HepG2 (cell line): ENCODE data around the gene HTR3C. TPM values are rescaled to one million over a fixed set of nuclear protein-coding genes. Genes with fewer than 3 reads are reported as not detected.

Experiments
- ATAC-seq: fragments of 200-7000 bp; cut with Tn5 transposase; 3 replicates; pipeline ENCODE4 v1.9.1; 2020; ENCODE audit warnings: mild to moderate bottlenecking, moderate library complexity
- BruUV-seq: library from RNA; stranded (reverse); fragments of 400-500 nt; replicated peaks from 2 replicates; lab custom pipeline; 2021; lab: Mats Ljungman, UMichigan
- CTCF ChIA-PET: fragments of 300-600 bp; formaldehyde crosslinking; extraction: SDS; loops from one replicate; lab custom pipeline; 2021; ENCODE audit warnings: low total read pairs, inconsistent platforms, low intra/inter-chr PET ratio; lab: Yijun Ruan, JAX
- POLR2A ChIA-PET: fragments of 350-600 bp; sonication (Branson Sonifier 250); formaldehyde crosslinking; loops from one replicate; lab custom pipeline; 2020; ENCODE audit warnings: antibody characterized with exemption, inconsistent platforms; lab: Yijun Ruan, JAX
- DNase-seq: peaks from one replicate; pipeline ENCODE4 v3.0.0-alpha.2; 2015; ENCODE audit warnings: low spot score
- FAIRE-seq: peaks from 3 replicates; lab custom pipeline; 2011; peaks lifted over from hg19 to GRCh38; lab: Jason Lieb, UNC
- H2AFZ ChIP-seq: one replicate; pipeline ENCODE4 v1.6.1; 2011; ENCODE audit warnings: low read length, inconsistent platforms
- H3K27ac ChIP-seq: fragments of 300-600 bp; 3 replicates; pipeline ENCODE4 v1.8.0; 2011; ENCODE audit warnings: mixed run types, mild to moderate bottlenecking, mixed read lengths, low read length, inconsistent platforms; ENCODE audit not compliant: insufficient read depth; ENCODE audit errors: extremely low read length
- H3K27me3 ChIP-seq, 2 experiments: fragments of 200-600 bp in 1 of 2; 2 replicates in 1 of 2; 3 replicates in 1 of 2; pipeline versions ENCODE4 v1.6.0 to v1.8.0; 2011; ENCODE audit warnings: low read length in 2 of 2, mild to moderate bottlenecking in 2 of 2, moderate library complexity in 2 of 2, inconsistent platforms in 1 of 2; ENCODE audit not compliant: insufficient read depth in 2 of 2, control insufficient read depth in 1 of 2
- H3K36me3 ChIP-seq, 2 experiments: fragments of 200-600 bp in 1 of 2; replicated peaks in 1 of 2; 2 replicates in 1 of 2; 3 replicates in 1 of 2; pipeline versions ENCODE4 v1.5.1 to v1.8.0; 2011; ENCODE audit warnings: low read length in 2 of 2, inconsistent platforms in 1 of 2; ENCODE audit not compliant: insufficient read depth in 2 of 2, control insufficient read depth in 1 of 2
- H3K4me1 ChIP-seq: 2 replicates; pipeline ENCODE4 v1.5.1; 2012; ENCODE audit warnings: low read length, inconsistent platforms; ENCODE audit not compliant: insufficient read depth
- H3K4me2 ChIP-seq: 2 replicates; pipeline ENCODE4 v1.6.0; 2011; ENCODE audit warnings: low read depth, low read length, inconsistent platforms
- H3K4me3 ChIP-seq, 3 experiments: fragments of 200-600 bp in 1 of 3; sonication (generic), shearing (Covaris generic) in 1 of 3; replicated peaks in 1 of 3; 2 replicates each; pipeline ENCODE4 v1.5.1; 2011 to 2016; ENCODE audit warnings: low read length in 3 of 3, inconsistent platforms in 2 of 3, low read depth in 2 of 3, mild to moderate bottlenecking in 2 of 3, control low read depth in 1 of 3, mixed read lengths in 1 of 3; ENCODE audit not compliant: insufficient read depth in 1 of 3
- H3K79me2 ChIP-seq: one replicate; pipeline ENCODE4 v1.6.1; 2011; ENCODE audit warnings: low read length, inconsistent platforms; ENCODE audit not compliant: insufficient read depth
- H3K9ac ChIP-seq: 2 replicates; pipeline ENCODE4 v1.6.0; 2011; ENCODE audit warnings: mild to moderate bottlenecking, low read depth, low read length, inconsistent platforms; ENCODE audit not compliant: insufficient read depth
- H3K9me3 ChIP-seq: 2 replicates; pipeline ENCODE4 v1.5.1; 2012; ENCODE audit warnings: mild to moderate bottlenecking, low read length
- H4K20me1 ChIP-seq: 2 replicates; pipeline ENCODE4 v1.6.0; 2011; ENCODE audit warnings: inconsistent platforms, mild to moderate bottlenecking, low read length, moderate library complexity; ENCODE audit not compliant: insufficient read depth
- ATAD3A ChIP-seq: sonication (generic); formaldehyde crosslinking; IDR thresholded peaks from 2 replicates; pipeline ENCODE4 v1.4.0; 2020; ENCODE audit warnings: missing genetic modification reagents
- CEBPB ChIP-seq: IDR thresholded peaks from 2 replicates; pipeline ENCODE4 v1.6.1; 2011; ENCODE audit warnings: low read depth, low read length, improper control_type of control experiment, borderline replicate concordance
- ELF3 ChIP-seq: IDR thresholded peaks from 2 replicates; pipeline ENCODE4 v1.6.1; 2016; ENCODE audit warnings: missing genetic modification reagents, missing compliant biosample characterization
- FOSL1 ChIP-seq: sonication (generic); formaldehyde crosslinking; IDR thresholded peaks from 2 replicates; pipeline ENCODE4 v1.9.0; 2021; ENCODE audit warnings: missing genetic modification reagents, borderline replicate concordance
- HDAC6 ChIP-seq: fragments of 200-600 bp; sonication (generic); IDR thresholded peaks from 2 replicates; pipeline ENCODE4 v1.7.0; 2017; ENCODE audit warnings: mild to moderate bottlenecking, antibody characterized with exemption, low read length, low read depth
- HNF4G ChIP-seq, 2 experiments: sonication (generic) in 1 of 2; formaldehyde crosslinking in 1 of 2; IDR thresholded peaks; 2 replicates each; pipeline versions ENCODE4 v1.4.0 to v1.6.1; 2011 to 2020; ENCODE audit warnings: borderline replicate concordance in 2 of 2, low read depth in 2 of 2, mild to moderate bottlenecking in 2 of 2, low read length in 1 of 2, missing genetic modification reagents in 1 of 2, moderate library complexity in 1 of 2
- HOXA7 ChIP-seq: sonication (generic); formaldehyde crosslinking; IDR thresholded peaks from 2 replicates; pipeline ENCODE4 v1.8.1; 2022; ENCODE audit warnings: mild to moderate bottlenecking, missing genetic modification reagents, moderate library complexity
- MED8 ChIP-seq: sonication (generic); formaldehyde crosslinking; IDR thresholded peaks from 2 replicates; pipeline ENCODE4 v1.8.1; 2023; ENCODE audit warnings: mild to moderate bottlenecking, missing genetic modification reagents; ENCODE audit not compliant: insufficient replicate concordance
- MTA1 ChIP-seq: sonication (generic); formaldehyde crosslinking; IDR thresholded peaks from 2 replicates; pipeline ENCODE4 v1.4.0; 2020; ENCODE audit warnings: missing genetic modification reagents, mild to moderate bottlenecking, borderline replicate concordance
- REST ChIP-seq, 2 experiments: IDR thresholded peaks; 2 replicates each; pipeline ENCODE4 v1.6.1; 2011 to 2012; ENCODE audit warnings: low read length in 2 of 2, borderline replicate concordance in 1 of 2, low read depth in 1 of 2, mild to moderate bottlenecking in 1 of 2, moderate library complexity in 1 of 2
- STAT6 ChIP-seq: sonication (generic); formaldehyde crosslinking; IDR thresholded peaks from 2 replicates; pipeline ENCODE4 v1.4.0; 2020; ENCODE audit warnings: missing genetic modification reagents, mild to moderate bottlenecking, borderline replicate concordance
- UBTF ChIP-seq: sonication (generic); formaldehyde crosslinking; IDR thresholded peaks from 2 replicates; pipeline ENCODE4 v1.4.0; 2020; ENCODE audit warnings: mild to moderate bottlenecking, missing genetic modification reagents
- XRCC5 ChIP-seq: fragments of 200-400 bp; formaldehyde crosslinking; optimal IDR thresholded peaks from 2 replicates; pipeline ENCODE3; 2017; ENCODE audit warnings: mild to moderate bottlenecking, low read length
- ZFP36L2 ChIP-seq: sonication (generic); formaldehyde crosslinking; IDR thresholded peaks from 2 replicates; pipeline ENCODE4 v1.4.0; 2020; ENCODE audit warnings: missing genetic modification reagents
- ZNF235 ChIP-seq: sonication (generic); formaldehyde crosslinking; IDR thresholded peaks from 2 replicates; pipeline ENCODE4 v1.8.1; 2023; ENCODE audit warnings: mild to moderate bottlenecking, missing genetic modification reagents, borderline replicate concordance
- WGBS: methylation state at CpG from one replicate; pipeline ENCODE4 v1.1.6; 2017; ENCODE audit warnings: low lambda C conversion rate; 5-methylcytosine and 5-hydroxymethylcytosine counted together
- in situ Hi-C: cut with HindIII; loops from 2 replicates; pipeline ENCODE4 v1.10.0; 2017; ENCODE audit warnings: low pct_unique_long_range_greater_than_20kb; ENCODE audit not compliant: extremely low pct_ligation_motif_present
- intact Hi-C: fragments of 100-400 bp; cut with micrococcal nuclease; formaldehyde crosslinking; loops from one replicate; pipeline ENCODE4 v1.10.0; 2022; ENCODE audit not compliant: unreplicated experiment
- polyA plus RNA-seq, 8 experiments: library from polyadenylated mRNA; depleted of rRNA in 3 of 8; stranded (reverse) in 7 of 8; unstranded in 1 of 8; fragments of >200 nt; fragmentation: Illumina TruSeq in 4 of 8; extraction: Trizol in 4 of 8; gene quantifications; 2 replicates each; pipeline versions ENCODE4 v1.2.1 to v1.2.3, GENCODE V29; 2011 to 2016; ENCODE audit warnings: low read depth in 4 of 8, missing spikeins in 1 of 8, mixed read lengths in 1 of 8; ENCODE audit not compliant: insufficient read depth in 1 of 8
- total RNA-seq, 5 experiments: library from RNA; depleted of rRNA; stranded (reverse); fragments of >200 nt; fragmentation: Illumina TruSeq; extraction: Trizol; gene quantifications; 2 replicates each; pipeline ENCODE4 v1.2.3, GENCODE V29; 2016; ENCODE audit warnings: low read depth in 1 of 5

Gene HTR3C
- total and polyA plus RNA-seq, 2 of the 13 experiments (the other 11 are each of a cell fraction or from before 2014, with no cell fraction given): not detected

- no peaks in the 10 kb centered on the region for H3K79me2 ChIP-seq
- POLR2A ChIA-PET: no interaction called here
- ATAC-seq: no peak
- BruUV-seq: no TSS peak
- no peak for DNase-seq
- CTCF ChIA-PET: no interaction called here
- intact Hi-C loops: no loop called here
- no peak for TF ChIP-seq STAT6 (CRISPR knock-in tag)
- no peak for TF ChIP-seq MTA1 (CRISPR knock-in tag)
- TF ChIP-seq REST (IDR thresholded peaks at IDR 0.05; ENCODE audit: borderline replicate concordance in 1 of 2, low read depth in 1 of 2, low read length in 2 of 2): no peak
- no peak for TF ChIP-seq HNF4G (IDR thresholded peaks at IDR 0.05; ENCODE audit: borderline replicate concordance, low read depth, low read length)
- no peak for TF ChIP-seq HNF4G (CRISPR knock-in tag; IDR thresholded peaks at IDR 0.05; ENCODE audit: borderline replicate concordance, low read depth)
- no peak for TF ChIP-seq ZNF235 (CRISPR knock-in tag)
- no peak for TF ChIP-seq MED8
- TF ChIP-seq CEBPB: no peak
- TF ChIP-seq UBTF (CRISPR knock-in tag): no peak
- TF ChIP-seq ELF3 (CRISPR knock-in tag): no peak
- TF ChIP-seq ATAD3A: no peak
- no peak for TF ChIP-seq XRCC5
- TF ChIP-seq ZFP36L2 (CRISPR knock-in tag): no peak
- TF ChIP-seq HDAC6: no peak
- TF ChIP-seq HOXA7: no peak
- no peak for TF ChIP-seq FOSL1 (CRISPR knock-in tag)
- FAIRE-seq: no peak
- no peaks in the 10 kb centered on the region for H3K27me3 ChIP-seq
- no peak overlapping the region for H3K27ac ChIP-seq
- H3K4me2 ChIP-seq: no peak overlapping the region
- H3K9me3 ChIP-seq: no peaks in the 10 kb centered on the region
- H3K4me3 ChIP-seq: no peak overlapping the region
- H2AFZ ChIP-seq: no peak overlapping the region
- peaks cover 0 to 6% of the 10 kb centered on the region in 2 experiments; a peak in 2 of 5 replicates for H3K36me3 ChIP-seq
- H4K20me1 ChIP-seq: no peaks in the 10 kb centered on the region
- in situ Hi-C loops: no loop called here
- no peak overlapping the region for H3K9ac ChIP-seq
- peaks cover 21% of the 10 kb centered on the region for H3K4me1 ChIP-seq
- WGBS: 49% methylated on average over 3 of the region's 3 CpGs
Measured at GRCh38 chr3:184008161-184008560, 44.7 kb upstream of the HTR3C start.
